ENCODE measurements around the gene TRAPPC3. TPM values are rescaled to one million over a fixed set of nuclear protein-coding genes. Genes with fewer than 3 reads are reported as not detected.

TRAPPC3 gene
- total and polyA plus RNA-seq, 7 donors, result 75.1 to 177 (median 108) TPM

DNA sequence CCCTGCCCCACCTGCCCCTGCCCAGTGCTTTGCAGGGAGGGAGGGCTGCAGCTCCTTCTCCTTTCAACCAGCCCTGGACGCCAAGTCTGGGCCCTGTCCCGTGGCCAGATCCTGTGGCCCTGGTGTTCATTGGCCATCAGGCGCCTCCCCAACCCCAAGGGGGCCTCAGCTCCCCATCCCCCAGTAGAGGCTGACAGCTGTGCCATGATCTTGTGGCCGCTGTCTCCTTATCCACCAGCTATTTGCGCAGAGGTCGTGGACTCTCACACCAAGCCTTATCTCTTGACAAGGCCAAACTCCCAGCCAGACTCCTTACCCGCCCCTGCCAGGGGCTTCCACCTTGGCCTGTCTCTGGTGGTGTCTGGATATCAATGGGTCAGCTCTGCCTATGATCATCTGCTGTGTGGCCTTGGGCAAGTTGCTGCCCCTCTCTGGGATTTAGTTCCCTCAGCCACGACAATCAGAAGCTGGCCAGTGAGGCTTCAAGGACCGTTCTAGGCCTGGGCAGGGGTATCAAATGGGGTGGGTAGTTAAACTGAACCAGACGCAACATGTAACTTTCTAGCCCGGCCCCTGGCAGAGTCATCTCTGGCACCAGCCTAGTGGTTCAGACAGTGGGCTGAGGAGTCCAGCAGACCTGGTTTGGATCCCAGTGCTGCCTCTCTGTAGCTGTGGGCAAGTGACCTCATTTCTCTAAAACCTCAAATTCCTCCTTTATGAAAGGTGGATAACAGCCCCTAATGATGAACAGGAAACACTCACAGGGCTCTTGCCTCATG lies 21.0 kb downstream of the TRAPPC3 start:
- H3K36me3 ChIP-seq, result no peaks in the 10 kb centered on the region
- H3K27ac ChIP-seq, result no peak overlapping the region
- no peak for TF ChIP-seq POLR2AphosphoS5 (IDR thresholded peaks at IDR 0.05)
- TF ChIP-seq, protein P1, sequence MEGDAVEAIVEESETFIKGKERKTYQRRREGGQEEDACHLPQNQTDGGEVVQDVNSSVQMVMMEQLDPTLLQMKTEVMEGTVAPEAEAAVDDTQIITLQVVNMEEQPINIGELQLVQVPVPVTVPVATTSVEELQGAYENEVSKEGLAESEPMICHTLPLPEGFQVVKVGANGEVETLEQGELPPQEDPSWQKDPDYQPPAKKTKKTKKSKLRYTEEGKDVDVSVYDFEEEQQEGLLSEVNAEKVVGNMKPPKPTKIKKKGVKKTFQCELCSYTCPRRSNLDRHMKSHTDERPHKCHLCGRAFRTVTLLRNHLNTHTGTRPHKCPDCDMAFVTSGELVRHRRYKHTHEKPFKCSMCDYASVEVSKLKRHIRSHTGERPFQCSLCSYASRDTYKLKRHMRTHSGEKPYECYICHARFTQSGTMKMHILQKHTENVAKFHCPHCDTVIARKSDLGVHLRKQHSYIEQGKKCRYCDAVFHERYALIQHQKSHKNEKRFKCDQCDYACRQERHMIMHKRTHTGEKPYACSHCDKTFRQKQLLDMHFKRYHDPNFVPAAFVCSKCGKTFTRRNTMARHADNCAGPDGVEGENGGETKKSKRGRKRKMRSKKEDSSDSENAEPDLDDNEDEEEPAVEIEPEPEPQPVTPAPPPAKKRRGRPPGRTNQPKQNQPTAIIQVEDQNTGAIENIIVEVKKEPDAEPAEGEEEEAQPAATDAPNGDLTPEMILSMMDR (IDR thresholded peaks at IDR 0.05), result no peak
- no peak for TF ChIP-seq EP300 (IDR thresholded peaks at IDR 0.05)
- TF ChIP-seq POLR2A (IDR thresholded peaks at IDR 0.05), result no peak
- H3K27me3 ChIP-seq, result no peaks in the 10 kb centered on the region
- intact Hi-C loops (cut with DNase I), result no loop called here
- no peaks in the 10 kb centered on the region for H3K9me3 ChIP-seq
- DNase-seq, result no peak
- 89 to 92% methylated on average over 11 of the region's 11 CpGs for WGBS, 2 donors
- no peak overlapping the region for H3K4me3 ChIP-seq
- peaks cover 0 to 21% (median 19%) of the 10 kb centered on the region in 4 donors for H3K4me1 ChIP-seq

DNA sequence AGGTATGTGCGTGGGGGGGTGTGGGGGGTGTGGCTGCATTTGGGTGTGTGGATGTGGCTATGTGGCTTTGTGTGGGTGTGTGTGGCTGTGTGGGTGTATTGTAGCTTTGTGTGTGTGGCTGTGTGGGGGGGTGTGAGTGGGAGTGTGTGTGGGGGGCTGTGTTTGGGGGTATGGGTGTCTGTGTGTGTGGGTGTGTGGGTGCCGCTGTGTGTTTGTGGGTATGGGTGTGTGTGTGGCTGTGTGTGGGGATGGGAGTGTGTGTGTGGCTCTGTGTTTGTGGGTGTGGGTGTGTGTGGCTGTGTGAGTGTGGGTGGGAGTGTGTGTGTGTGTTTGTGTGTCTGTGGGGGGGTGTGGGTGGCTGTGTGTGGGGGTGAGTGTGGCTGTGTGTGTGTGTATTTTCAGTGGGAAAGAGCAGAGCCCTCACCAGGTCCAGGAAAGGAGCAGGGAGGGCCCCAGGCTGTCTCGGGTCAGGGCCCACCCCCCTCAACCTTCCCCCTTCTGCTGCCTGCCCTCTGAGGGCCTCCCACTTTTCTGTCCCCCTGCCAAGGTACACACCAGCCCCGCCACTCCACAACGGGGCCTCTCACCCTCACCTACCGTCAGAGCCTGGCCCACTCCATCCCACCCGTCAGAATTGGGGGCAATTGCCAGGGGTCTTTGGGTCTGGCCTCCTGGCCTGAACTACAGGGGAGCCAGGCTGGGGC lies 22.3 kb downstream of the TRAPPC3 start:
- DNase-seq, result no peak
- no peaks in the 10 kb centered on the region for H3K27me3 ChIP-seq
- intact Hi-C loops (cut with DNase I), result no loop called here
- no peaks in the 10 kb centered on the region for H3K36me3 ChIP-seq
- WGBS, 2 donors, result 31 to 59% methylated on average over 7 of the region's 7 CpGs
- TF ChIP-seq POLR2AphosphoS5 (IDR thresholded peaks at IDR 0.05) (no peak), EP300 (IDR thresholded peaks at IDR 0.05) (no peak)
- TF ChIP-seq, protein P1 (IDR thresholded peaks at IDR 0.05), result no peak
- no peaks in the 10 kb centered on the region for H3K9me3 ChIP-seq
- peaks cover 0 to 18% (median 16%) of the 10 kb centered on the region in 4 donors for H3K4me1 ChIP-seq
- H3K4me3 ChIP-seq, result no peak overlapping the region
- no peak overlapping the region for H3K27ac ChIP-seq

DNA sequence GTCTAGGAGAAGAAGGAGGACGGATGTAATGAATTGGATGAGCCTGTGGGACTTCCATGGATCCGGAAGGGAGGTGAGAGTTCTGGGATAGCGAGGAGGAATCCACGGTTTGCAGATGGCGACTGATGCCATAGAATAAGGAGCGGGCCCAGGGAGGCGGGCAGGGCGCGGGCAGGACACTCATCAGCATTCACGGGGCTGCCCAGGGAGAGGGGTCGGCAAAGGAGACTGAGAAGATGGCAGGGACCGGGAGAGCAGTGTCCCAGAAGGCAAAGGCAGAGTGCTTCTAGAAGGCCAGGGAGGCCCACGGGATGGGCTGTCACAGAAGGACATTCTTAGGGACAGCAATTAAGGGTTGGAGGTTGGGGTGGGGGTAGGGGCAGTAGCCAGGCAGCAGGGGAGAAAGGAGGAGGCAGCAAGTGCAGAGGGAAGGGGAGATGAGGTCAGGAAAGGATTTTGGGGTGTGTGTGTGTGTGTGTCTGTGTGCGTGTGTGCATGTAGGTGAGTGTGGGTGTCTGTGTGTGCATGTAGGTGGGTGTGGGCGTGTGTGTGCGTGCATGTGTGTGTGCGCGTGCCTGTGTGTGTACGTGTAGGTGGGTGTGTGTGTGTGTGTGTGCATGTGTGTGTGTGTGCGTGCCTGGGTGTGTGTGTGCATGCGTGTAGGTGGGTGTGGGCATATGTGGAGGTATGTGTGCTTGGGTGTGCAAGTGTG lies 23.1 kb downstream of the TRAPPC3 start:
- Histone ChIP-seq H3K9me3 (no peaks in the 10 kb centered on the region), H3K4me3 (peak overlapping the region in 1 of 4 donors; percentile 56), H3K27ac (no peak overlapping the region), H3K4me1 (peaks cover 0 to 18% (median 16%) of the 10 kb centered on the region in 4 donors), H3K27me3 (no peaks in the 10 kb centered on the region), H3K36me3 (no peaks in the 10 kb centered on the region)
- intact Hi-C loops (cut with DNase I), result no loop called here
- DNase-seq, result no peak
- WGBS, 2 donors, result 66 to 86% methylated on average over 21 of the region's 21 CpGs
- TF ChIP-seq, protein P1 (IDR thresholded peaks at IDR 0.05), result no peak
- no peak for TF ChIP-seq POLR2AphosphoS5 (IDR thresholded peaks at IDR 0.05)
- TF ChIP-seq EP300 (IDR thresholded peaks at IDR 0.05), result no peak
- no peak for TF ChIP-seq POLR2A (IDR thresholded peaks at IDR 0.05)

DNA sequence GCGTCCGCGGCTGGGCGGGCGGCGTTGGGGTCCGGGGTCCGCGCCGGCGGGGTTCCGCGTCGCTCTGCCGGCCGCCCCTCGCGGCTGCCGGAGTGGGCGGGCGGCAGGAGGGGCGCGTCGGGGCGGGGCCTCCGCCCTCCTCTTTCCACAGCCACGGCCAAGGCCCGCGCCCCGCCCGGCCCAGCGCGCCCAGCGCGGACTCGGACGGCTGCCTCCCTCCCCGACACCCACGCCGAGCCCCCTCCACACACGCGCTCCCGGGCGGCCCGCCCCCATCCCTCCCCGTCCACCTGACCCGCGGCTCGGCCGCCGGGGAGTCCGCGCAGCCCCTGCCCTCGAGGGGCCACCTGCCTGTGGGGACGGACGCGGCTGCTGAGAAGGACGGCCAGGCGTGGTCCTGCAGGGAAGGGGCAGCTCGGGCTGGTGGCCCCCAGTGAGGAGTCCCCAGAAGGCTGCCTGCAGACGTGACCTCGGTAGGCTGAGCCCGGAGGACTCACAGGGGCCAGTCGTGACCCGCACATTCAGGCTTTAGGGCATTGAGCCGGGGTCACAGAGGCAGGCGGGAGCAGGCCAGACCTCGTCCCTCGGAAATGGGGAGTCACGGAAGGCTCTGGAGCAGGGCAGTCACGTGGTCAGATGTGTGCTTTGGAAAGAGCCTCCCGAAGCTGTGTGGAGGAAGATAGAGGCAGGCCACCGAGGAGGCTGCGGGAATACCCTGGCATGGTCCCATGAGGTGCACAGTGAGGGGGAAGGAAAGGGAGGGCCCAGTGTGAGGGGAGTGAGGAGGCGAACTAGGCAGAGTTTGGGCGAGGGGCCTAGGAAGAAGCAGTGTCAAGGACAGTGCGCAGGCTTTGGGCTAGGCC lies 23.9 kb downstream of the TRAPPC3 start, which contains the start of gene COL8A2:
TSS of gene COL8A2 (minus strand) at position 94 of the 863 bp plus-strand sequence. CDS start 24,980 bp downstream, outside the sequence.
- Histone ChIP-seq H3K9me3 (no peaks in the 10 kb centered on the region), H3K27me3 (no peaks in the 10 kb centered on the region), H3K27ac (peak within 1 kb of the TSS; percentile 43 to 68 (median 62)), H3K4me3 (peak within 1 kb of the TSS; percentile 29 to 56 (median 50)), H3K36me3 (no peaks in the 10 kb centered on the region), H3K4me1 (peaks cover 0 to 18% (median 16%) of the 10 kb centered on the region in 4 donors)
- peak; percentile 81 for DNase-seq
- TF ChIP-seq, protein P1 (IDR thresholded peaks at IDR 0.05), result no peak
- no peak for TF ChIP-seq POLR2AphosphoS5 (IDR thresholded peaks at IDR 0.05)
- TF ChIP-seq POLR2A (IDR thresholded peaks at IDR 0.05), result no peak
- no peak for TF ChIP-seq EP300 (IDR thresholded peaks at IDR 0.05)
- intact Hi-C loops (cut with DNase I), result no loop called here
- 7 to 13% methylated on average over 77 of the region's 77 CpGs for WGBS, 2 donors
